Measurements from ENCODE around the gene SMIM32.

SMIM32 gene

GRCh38 chr5:136149891-136150290, 43.1 kb downstream of the SMIM32 start:
- Histone ChIP-seq H3K9me3 (no peaks in the 10 kb centered on the region), H3K4me3 (no peak overlapping the region), H3K36me3 (replicated peaks) (peaks cover 17% of the 10 kb centered on the region), H3K27me3 (ENCODE audit: low read depth) (no peaks in the 10 kb centered on the region), H3K4me1 (peaks cover 43% of the 10 kb centered on the region)
- in situ Hi-C loops (cut with MboI; ENCODE audit: low sequenced_read_pairs) = no loop called here
- DNase-seq (ENCODE audit: low spot score in 2 of 2) = peak in 1 of 2 experiments; percentile 82

GRCh38 chr5:136147632-136148031, 45.3 kb downstream of the SMIM32 start:
- DNase-seq (ENCODE audit: low spot score in 2 of 2) = no peak
- H3K9me3 ChIP-seq = no peaks in the 10 kb centered on the region
- peaks cover 3% of the 10 kb centered on the region for H3K36me3 ChIP-seq (replicated peaks)
- H3K4me3 ChIP-seq = no peak overlapping the region
- H3K4me1 ChIP-seq = peaks cover 65% of the 10 kb centered on the region
- in situ Hi-C loops (cut with MboI; ENCODE audit: low sequenced_read_pairs) = no loop called here
- H3K27me3 ChIP-seq (ENCODE audit: low read depth) = no peaks in the 10 kb centered on the region

GRCh38 chr5:136146201-136146600, 46.8 kb downstream of the SMIM32 start:
- peaks cover 69% of the 10 kb centered on the region for H3K4me1 ChIP-seq
- in situ Hi-C loops (cut with MboI; ENCODE audit: low sequenced_read_pairs) = no loop called here
- H3K36me3 ChIP-seq (replicated peaks) = no peaks in the 10 kb centered on the region; the same call in 1 of the 2 replicates
- H3K4me3 ChIP-seq = no peak overlapping the region
- no peak for DNase-seq (ENCODE audit: low spot score in 2 of 2)
- no peaks in the 10 kb centered on the region for H3K9me3 ChIP-seq
- no peaks in the 10 kb centered on the region for H3K27me3 ChIP-seq (ENCODE audit: low read depth)

GRCh38 chr5:136145030-136145429, 47.9 kb downstream of the SMIM32 start:
- no peaks in the 10 kb centered on the region for H3K9me3 ChIP-seq
- no peak overlapping the region for H3K4me3 ChIP-seq
- DNase-seq (ENCODE audit: low spot score in 2 of 2) = no peak
- H3K36me3 ChIP-seq (replicated peaks) = no peaks in the 10 kb centered on the region; the same call in 1 of the 2 replicates
- peaks cover 63% of the 10 kb centered on the region for H3K4me1 ChIP-seq
- in situ Hi-C loops (cut with MboI; ENCODE audit: low sequenced_read_pairs) = no loop called here
- no peaks in the 10 kb centered on the region for H3K27me3 ChIP-seq (ENCODE audit: low read depth)

GRCh38 chr5:136143763-136144162, 49.2 kb downstream of the SMIM32 start:
- no peak overlapping the region for H3K4me3 ChIP-seq
- H3K36me3 ChIP-seq (replicated peaks) = no peaks in the 10 kb centered on the region; the same call in 1 of the 2 replicates
- H3K9me3 ChIP-seq = no peaks in the 10 kb centered on the region
- DNase-seq (ENCODE audit: low spot score in 2 of 2) = peak in 1 of 2 experiments; percentile 54
- in situ Hi-C loops (cut with MboI; ENCODE audit: low sequenced_read_pairs) = no loop called here
- no peaks in the 10 kb centered on the region for H3K27me3 ChIP-seq (ENCODE audit: low read depth)
- peaks cover 52% of the 10 kb centered on the region for H3K4me1 ChIP-seq

GRCh38 chr5:136143312-136143711, 49.6 kb downstream of the SMIM32 start:
- DNase-seq (ENCODE audit: low spot score in 2 of 2) = no peak
- in situ Hi-C loops (cut with MboI; ENCODE audit: low sequenced_read_pairs) = no loop called here
- Histone ChIP-seq H3K4me3 (no peak overlapping the region), H3K9me3 (no peaks in the 10 kb centered on the region), H3K36me3 (replicated peaks) (no peaks in the 10 kb centered on the region), H3K27me3 (ENCODE audit: low read depth) (no peaks in the 10 kb centered on the region), H3K4me1 (peaks cover 47% of the 10 kb centered on the region)

- H3K4me1 ChIP-seq = peaks cover 38% of the 10 kb centered on the region
- H3K27me3 ChIP-seq (ENCODE audit: low read depth) = no peaks in the 10 kb centered on the region
- H3K9me3 ChIP-seq = no peaks in the 10 kb centered on the region
- H3K36me3 ChIP-seq (replicated peaks) = no peaks in the 10 kb centered on the region
- H3K4me3 ChIP-seq = no peak overlapping the region
- in situ Hi-C loops (cut with MboI; ENCODE audit: low sequenced_read_pairs) = no loop called here
- DNase-seq (ENCODE audit: low spot score in 2 of 2) = no peak
Measured at GRCh38 chr5:136141561-136141960, 51.4 kb downstream of the SMIM32 start.
